Measurements from ENCODE around the gene ADK.
"Not testable (repeated sequence)": the region's sequence is repeated elsewhere in the genome, so short reads cannot be mapped to it uniquely, and the experiment has no call there.

The ADK gene

GRCh38 chr10:74488907-74489306 is 337.9 kb downstream of the ADK start:
- DNase-seq (ENCODE audit: low spot score), result no peak

DNA sequence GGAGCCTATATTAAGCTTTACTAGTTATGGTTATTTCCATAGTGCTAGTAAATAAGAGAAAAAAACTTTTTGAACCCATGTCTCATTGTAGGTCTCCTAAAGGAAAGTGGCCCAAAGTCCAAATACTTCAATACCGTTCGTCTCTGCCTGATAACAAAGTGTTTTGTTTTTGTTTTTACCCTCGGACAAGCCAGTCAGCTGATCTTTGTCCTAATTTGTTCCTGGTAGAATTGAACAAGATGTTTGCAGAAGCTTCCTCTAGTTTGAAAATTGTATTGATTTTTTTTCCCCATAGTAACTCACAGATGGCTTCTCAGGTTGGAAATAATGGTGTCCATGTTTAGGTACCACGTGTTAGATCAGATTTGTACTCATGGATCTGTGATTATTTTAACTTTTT is 339.5 kb downstream of the ADK start:
- no peak for DNase-seq (ENCODE audit: low spot score)

GRCh38 chr10:74491014-74491413 is 340.0 kb downstream of the ADK start:
- no peak for DNase-seq (ENCODE audit: low spot score)

GRCh38 chr10:74496276-74496675 is 345.3 kb downstream of the ADK start:
- not testable (repeated sequence) for DNase-seq (ENCODE audit: low spot score)

DNA sequence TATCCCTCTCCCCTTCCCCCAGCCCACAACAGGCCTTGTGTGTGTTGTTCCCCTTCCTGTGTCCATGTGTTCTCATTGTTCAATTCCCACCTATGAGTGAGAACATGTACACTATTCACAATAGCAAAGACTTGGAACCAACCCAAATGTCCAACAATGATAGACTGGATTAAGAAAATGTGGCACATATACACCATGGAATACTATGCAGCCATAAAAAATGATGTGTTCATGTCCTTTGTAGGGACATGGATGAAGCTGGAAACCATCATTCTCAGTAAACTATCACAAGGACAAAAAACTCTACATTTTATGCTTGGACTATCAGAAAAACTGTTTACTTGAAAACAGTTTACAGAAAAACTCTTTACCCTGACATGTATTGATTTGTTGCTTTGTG is 347.6 kb downstream of the ADK start:
- not testable (repeated sequence) for DNase-seq (ENCODE audit: low spot score)

DNA sequence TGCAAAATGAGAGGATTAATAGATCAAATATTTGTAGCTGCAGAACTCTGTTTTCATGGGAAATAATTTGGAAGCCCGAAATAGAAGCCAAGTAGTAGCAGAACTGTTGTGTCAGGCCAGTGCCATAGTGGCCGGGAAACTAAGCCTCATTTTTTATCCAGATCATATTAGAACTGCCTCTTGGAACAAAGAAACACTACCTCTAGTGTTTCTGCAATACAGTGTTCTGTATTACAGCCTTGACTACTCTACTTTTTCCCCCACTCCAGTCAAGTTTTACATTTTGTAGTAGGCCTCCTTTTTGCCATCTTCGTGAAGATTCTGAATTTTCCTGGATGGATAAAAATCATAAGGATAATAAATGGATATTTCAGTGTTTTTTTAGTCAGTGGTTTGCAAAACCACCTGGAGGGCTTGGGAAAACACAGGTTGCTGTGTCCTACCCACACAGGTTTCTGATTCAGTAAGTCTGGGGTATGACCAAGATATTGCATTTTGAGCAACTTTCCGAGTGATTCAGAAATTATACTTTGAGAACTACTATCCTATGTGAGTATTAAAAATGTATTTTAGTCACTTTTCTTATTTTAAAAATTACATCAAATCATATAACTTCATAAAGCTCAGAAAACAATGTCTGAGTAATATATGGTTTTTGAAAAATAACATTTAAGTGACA is 349.1 kb downstream of the ADK start:
- DNase-seq (ENCODE audit: low spot score), result no peak

DNA sequence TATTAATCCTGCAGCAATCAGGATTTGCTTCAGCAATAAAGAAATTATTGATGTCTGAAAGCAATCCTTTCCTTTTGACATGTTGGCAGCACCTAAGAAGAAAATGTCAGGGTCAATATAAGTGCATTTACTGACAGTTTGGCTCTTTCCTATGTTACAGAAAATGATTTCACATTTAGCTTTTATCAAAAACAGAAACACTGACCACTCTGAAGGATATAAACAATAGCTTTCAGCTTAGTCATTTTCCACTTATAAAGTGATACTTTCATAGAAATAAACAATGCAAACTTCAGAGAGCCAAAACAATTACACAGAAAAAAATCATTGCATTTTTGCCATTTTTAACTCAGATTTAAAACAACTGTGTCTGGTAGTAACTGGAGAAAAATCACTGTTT is 349.8 kb downstream of the ADK start:
- DNase-seq (ENCODE audit: low spot score), result no peak

- no peak for DNase-seq (ENCODE audit: low spot score)
Observed at GRCh38 chr10:74502963-74503608, 352.1 kb downstream of the ADK start.

DNA sequence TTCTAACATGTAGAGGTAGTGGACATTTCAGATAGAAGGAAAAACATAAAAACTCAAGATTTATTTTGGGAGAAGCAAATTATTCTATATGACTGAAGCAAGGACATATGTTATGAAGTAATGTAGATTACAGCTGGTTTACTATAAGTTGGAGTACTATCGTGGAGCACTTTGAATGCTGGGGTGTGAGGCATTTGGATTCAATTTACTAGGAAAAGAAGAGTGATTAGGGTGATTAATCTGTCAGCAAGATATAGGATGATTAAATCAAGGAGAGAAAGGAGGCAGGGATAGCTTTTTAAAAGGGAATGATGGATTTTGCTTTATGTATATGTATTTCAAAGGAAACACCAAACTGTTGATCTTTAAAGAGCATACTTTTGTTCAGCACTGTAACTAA is 356.9 kb downstream of the ADK start:
- no peak for DNase-seq (ENCODE audit: low spot score)

DNA sequence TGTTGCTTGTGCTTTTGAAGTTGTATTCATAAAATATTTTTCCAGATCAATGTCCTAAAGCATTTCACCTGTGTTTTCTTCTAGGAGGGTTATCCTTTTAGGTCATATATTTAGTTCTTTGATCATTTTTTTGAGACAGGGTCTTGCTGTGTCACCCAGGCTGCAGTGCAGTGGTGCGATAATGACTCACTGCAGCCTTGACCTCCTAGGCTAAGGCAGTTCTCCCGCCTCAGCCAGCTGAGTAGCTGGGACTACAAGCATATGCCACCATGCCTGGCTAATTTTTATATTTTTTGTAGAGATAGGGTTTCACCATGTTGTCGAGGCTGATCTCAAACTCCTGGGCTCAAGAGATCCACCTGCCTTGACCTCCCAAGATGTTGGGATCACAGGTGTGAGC is 359.6 kb downstream of the ADK start:
- DNase-seq (ENCODE audit: low spot score), result no peak

DNA sequence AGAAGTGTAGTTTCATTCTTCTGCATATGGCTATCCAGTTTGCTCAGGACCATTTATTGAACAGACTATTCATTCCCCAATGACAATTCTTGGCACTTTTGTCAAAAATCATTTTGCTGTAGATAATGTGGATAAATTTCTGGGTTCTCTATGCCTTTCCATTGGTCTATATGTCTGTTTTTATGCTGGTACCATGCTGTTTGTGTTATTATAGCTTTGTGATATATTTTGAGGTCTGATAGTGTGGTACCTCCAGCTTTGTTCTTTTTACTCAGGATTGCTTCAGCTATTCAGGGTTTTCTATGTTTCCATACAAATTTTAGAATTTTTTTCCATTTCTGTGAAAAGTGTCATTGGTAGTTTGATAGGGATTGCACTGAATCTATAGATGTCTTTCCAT is 360.0 kb downstream of the ADK start:
- no peak for DNase-seq (ENCODE audit: low spot score)

DNA sequence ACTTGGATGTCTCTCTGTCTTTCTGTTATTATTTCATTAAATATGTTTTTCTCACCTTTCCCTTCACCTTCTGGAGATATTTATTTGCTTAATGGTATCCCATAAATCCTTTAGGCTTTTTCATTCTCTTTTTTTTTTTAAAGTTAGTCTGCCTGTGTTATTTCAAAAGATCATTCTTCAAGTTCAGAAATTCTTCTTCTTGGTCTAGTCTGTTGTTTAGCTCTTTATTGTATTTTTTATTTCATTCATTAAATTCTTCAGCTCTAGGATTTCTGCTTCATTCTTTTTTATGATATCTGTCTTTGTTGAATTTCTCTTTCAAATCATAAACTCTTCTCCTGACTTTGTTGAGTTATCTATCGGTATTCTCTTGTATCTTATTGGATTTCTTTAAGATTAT is 363.3 kb downstream of the ADK start:
- no peak for DNase-seq (ENCODE audit: low spot score)

GRCh38 chr10:74518061-74518460 is 367.0 kb downstream of the ADK start:
- DNase-seq (ENCODE audit: low spot score), result no peak

- DNase-seq (ENCODE audit: low spot score), result no peak
Observed at GRCh38 chr10:74521526-74521925, 370.5 kb downstream of the ADK start.

GRCh38 chr10:74523199-74523598 is 372.2 kb downstream of the ADK start:
- DNase-seq (ENCODE audit: low spot score), result no peak

DNA sequence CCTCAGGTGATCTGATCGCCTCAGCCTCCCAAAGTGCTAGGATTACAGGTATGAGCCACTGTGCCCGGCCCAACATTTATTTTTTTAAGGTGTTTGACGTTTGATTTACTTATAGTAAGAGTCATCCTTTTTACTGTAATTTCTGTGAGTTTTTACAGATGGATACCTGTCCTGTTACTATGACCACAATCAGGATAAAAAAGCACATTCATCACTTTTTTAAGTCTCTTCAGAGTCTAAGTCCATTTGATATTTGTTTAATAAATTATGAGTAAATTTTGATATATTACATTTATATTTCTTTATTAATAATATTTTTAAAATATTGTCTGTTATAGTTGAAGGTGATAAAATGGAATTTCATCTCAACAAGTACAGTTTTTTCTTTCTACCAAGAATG is 374.9 kb downstream of the ADK start:
- no peak for DNase-seq (ENCODE audit: low spot score)

- not testable (repeated sequence) for DNase-seq (ENCODE audit: low spot score)
Observed at GRCh38 chr10:74527611-74528010, 376.6 kb downstream of the ADK start.

GRCh38 chr10:74529205-74529604 is 378.2 kb downstream of the ADK start:
- DNase-seq (ENCODE audit: low spot score), result no peak

GRCh38 chr10:74530981-74531380 is 380.0 kb downstream of the ADK start:
- DNase-seq (ENCODE audit: low spot score), result no peak

GRCh38 chr10:74539317-74539716 is 388.3 kb downstream of the ADK start:
- no peak for DNase-seq (ENCODE audit: low spot score)

DNA sequence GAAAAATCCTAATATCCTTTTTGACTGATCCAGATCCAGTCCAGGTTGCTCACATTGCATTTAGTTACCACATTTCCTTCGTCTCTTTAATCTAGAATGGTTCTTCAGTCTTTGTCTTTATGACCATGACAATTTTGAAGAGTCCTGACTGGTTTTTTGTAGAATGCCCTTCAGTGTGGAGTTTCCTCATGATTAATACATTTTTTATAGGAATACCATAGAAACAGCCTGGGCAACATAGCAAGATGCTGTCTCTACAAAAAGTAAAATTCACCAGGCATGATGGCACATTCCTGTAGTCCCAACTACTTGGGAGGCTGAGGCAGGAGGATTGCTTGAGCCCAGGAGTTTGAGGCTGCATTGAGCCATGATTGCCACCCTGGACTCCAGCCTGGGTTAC is 390.4 kb downstream of the ADK start:
- DNase-seq (ENCODE audit: low spot score), result no peak

DNA sequence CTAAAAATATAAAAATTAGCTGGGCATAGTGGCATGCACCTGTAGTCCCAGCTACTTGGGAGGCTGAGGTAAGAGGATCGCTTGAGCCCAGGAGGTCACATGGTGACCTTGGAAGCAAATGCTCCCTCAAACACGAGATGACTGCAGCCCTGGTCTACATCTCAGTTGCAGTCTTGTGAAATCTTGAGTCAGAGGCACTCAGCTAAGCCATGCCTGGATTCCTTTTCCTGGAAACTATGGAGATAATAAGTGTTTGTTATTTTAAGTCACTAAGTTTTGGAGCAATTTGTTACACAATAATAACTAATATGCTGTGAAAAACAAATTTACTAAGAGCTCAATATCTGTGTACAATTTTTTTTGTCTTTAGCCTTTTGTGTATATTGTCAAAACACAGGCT is 391.1 kb downstream of the ADK start:
- no peak for DNase-seq (ENCODE audit: low spot score)

DNA sequence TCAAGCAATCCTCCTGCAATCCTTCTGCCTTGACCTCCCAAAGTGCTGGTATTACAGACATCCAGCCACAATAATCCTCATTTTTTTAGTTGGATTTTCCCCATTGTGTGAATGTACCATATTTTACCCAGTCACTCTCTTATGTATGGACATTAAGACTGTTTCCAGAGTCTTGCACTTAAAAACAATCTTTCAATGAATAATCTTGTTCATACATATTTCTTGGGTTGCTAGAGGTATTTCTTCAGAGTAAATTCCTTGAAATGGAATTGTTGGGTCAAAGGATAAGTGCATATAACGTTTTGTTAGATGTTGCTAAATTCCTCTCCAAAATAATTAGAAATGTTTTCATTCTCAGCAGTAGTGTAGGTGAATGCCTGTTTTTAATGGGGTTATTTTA is 392.3 kb downstream of the ADK start:
- DNase-seq (ENCODE audit: low spot score), result no peak

- DNase-seq (ENCODE audit: low spot score), result peak; percentile 35
Observed at GRCh38 chr10:74544106-74544505, 393.1 kb downstream of the ADK start.
